Neutrophil (primary cell): ENCODE results near the gene UPK3B.
"Not testable (repeated sequence)": the region's sequence is repeated elsewhere in the genome, so short reads cannot be mapped to it uniquely, and the experiment has no call there.

Source experiments
- H3K27ac ChIP-seq: fragments of 200-600 bp; sonication (generic); 2 replicates; pipeline ENCODE4 v1.5.1; 2016; ENCODE audit warnings: mild to moderate bottlenecking, moderate library complexity
- H3K27me3 ChIP-seq: fragments of 200-600 bp; sonication (generic); 2 replicates; pipeline ENCODE4 v1.6.0; 2016; ENCODE audit warnings: mild to moderate bottlenecking
- H3K36me3 ChIP-seq: fragments of 200-600 bp; sonication (generic); 2 replicates; pipeline ENCODE4 v1.5.1; 2017
- H3K4me1 ChIP-seq, 2 experiments: fragments of 200-600 bp in 1 of 2; sonication (generic) in 1 of 2; 1 replicate in 1 of 2; 2 replicates in 1 of 2; pipeline versions ENCODE4 v1.5.1 to v1.6.1; 2013 to 2016; ENCODE audit warnings: low read depth in 1 of 2, low read length in 1 of 2, mild to moderate bottlenecking in 1 of 2, moderate library complexity in 1 of 2; ENCODE audit not compliant: control insufficient read depth in 1 of 2, insufficient read depth in 1 of 2
- H3K4me3 ChIP-seq, 2 experiments: fragments of 200-600 bp in 1 of 2; sonication (generic) in 1 of 2; 1 replicate in 1 of 2; 2 replicates in 1 of 2; pipeline ENCODE4 v1.5.1; 2013 to 2016; ENCODE audit warnings: low read depth in 1 of 2, low read length in 1 of 2, mild to moderate bottlenecking in 1 of 2, moderate library complexity in 1 of 2
- H3K9me3 ChIP-seq: fragments of 200-600 bp; sonication (generic); 2 replicates; pipeline ENCODE4 v1.5.1; 2016
- CTCF ChIP-seq: fragments of 200-600 bp; sonication (generic); IDR thresholded peaks from 2 replicates; pipeline ENCODE4 v1.5.1; 2016; ENCODE audit warnings: antibody characterized with exemption

Gene UPK3B

GRCh38 chr7:76507723-76508406 is 2.5 kb upstream of the UPK3B start:
- peak; percentile 13 for TF ChIP-seq CTCF
- Histone ChIP-seq H3K27ac (peak overlapping the region; percentile 90), H3K4me3 (no peak overlapping the region), H3K4me1 (peaks cover 15 to 19% of the 10 kb centered on the region in 2 experiments), H3K36me3 (peaks cover 35% of the 10 kb centered on the region), H3K9me3 (no peaks in the 10 kb centered on the region), H3K27me3 (peaks cover 4% of the 10 kb centered on the region)

GRCh38 chr7:76511200-76511910 is 1.0 kb downstream of the UPK3B start:
- not testable (repeated sequence) for H3K27ac ChIP-seq, H3K36me3 ChIP-seq, H3K27me3 ChIP-seq, H3K9me3 ChIP-seq, H3K4me3 ChIP-seq
- H3K4me1 ChIP-seq = peaks cover 15 to 19% of the 10 kb centered on the region in 2 experiments

- H3K4me3 ChIP-seq, H3K27me3 ChIP-seq, H3K27ac ChIP-seq, H3K36me3 ChIP-seq, H3K9me3 ChIP-seq: not testable (repeated sequence)
- peaks cover 15 to 19% of the 10 kb centered on the region in 2 experiments for H3K4me1 ChIP-seq
Observed at GRCh38 chr7:76511911-76512885, 1.8 kb downstream of the UPK3B start.

- H3K4me3 ChIP-seq = no peak overlapping the region
- no peak for TF ChIP-seq CTCF
- no peak overlapping the region for H3K27ac ChIP-seq
- H3K9me3 ChIP-seq = no peaks in the 10 kb centered on the region
- H3K36me3 ChIP-seq = no peaks in the 10 kb centered on the region
- H3K4me1 ChIP-seq = peaks cover 6 to 9% of the 10 kb centered on the region in 2 experiments
- peaks cover 4% of the 10 kb centered on the region for H3K27me3 ChIP-seq
Observed at GRCh38 chr7:76512941-76513816, 2.8 kb downstream of the UPK3B start.

- Histone ChIP-seq H3K9me3 (no peaks in the 10 kb centered on the region), H3K4me3 (no peak overlapping the region), H3K27me3 (peaks cover 4% of the 10 kb centered on the region), H3K36me3 (no peaks in the 10 kb centered on the region), H3K4me1 (no peaks in the 10 kb centered on the region), H3K27ac (no peak overlapping the region)
- no peak for TF ChIP-seq CTCF
Observed at GRCh38 chr7:76513817-76514799, 3.8 kb downstream of the UPK3B start.
